ENCODE results near the gene AQP1.

- TF ChIP-seq CTCF (IDR thresholded peaks at IDR 0.05; ENCODE audit: borderline replicate concordance, extremely low read depth, low read length, poor library complexity, severe bottlenecking) (no peak), EZH2 (IDR thresholded peaks at IDR 0.05; ENCODE audit: borderline replicate concordance, low read depth, low read length, severe bottlenecking) (no peak)
Observed at GRCh38 chr7:30867483-30867882, 44.2 kb upstream of the AQP1 start.

Data from DND-41 (cell line).